Panc1 (cell line): ENCODE measurements around the gene ZNF569. TPM values are rescaled to one million over a fixed set of nuclear protein-coding genes. Genes with fewer than 3 reads are reported as not detected.

Experiments used
- ATAC-seq: fragments of 200-7000 bp; cut with Tn5 transposase; 2 replicates; pipeline ENCODE4 v1.9.1; 2020; ENCODE audit warnings: mild to moderate bottlenecking, moderate library complexity
- BruUV-seq: library from RNA; stranded (reverse); fragments of 400-500 nt; replicated peaks from 2 replicates; lab custom pipeline; 2021; lab: Mats Ljungman, UMichigan
- CTCF ChIA-PET: fragments of 300-600 bp; sonication (Branson Sonifier 250); formaldehyde crosslinking; loops from one replicate; lab custom pipeline; 2022; ENCODE audit warnings: antibody characterized with exemption; lab: Charles Lee
- POLR2A ChIA-PET: fragments of 300-600 bp; sonication (Branson Sonifier 250); formaldehyde crosslinking; loops from one replicate; lab custom pipeline; 2022; ENCODE audit warnings: antibody characterized with exemption; lab: Charles Lee
- DNase-seq: peaks from one replicate; pipeline ENCODE4 v3.0.0-alpha.2; 2010; ENCODE audit warnings: low read depth, low spot score
- H3K27ac ChIP-seq: 2 replicates; pipeline ENCODE4 v1.5.1; 2011; ENCODE audit warnings: mild to moderate bottlenecking, low read length, inconsistent platforms
- H3K27me3 ChIP-seq: fragments of 200-500 bp; sonication (Bioruptor generic); 2 replicates; pipeline ENCODE4 v1.6.0; 2014; ENCODE audit warnings: low read length, inconsistent platforms; ENCODE audit not compliant: control insufficient read depth, insufficient read depth
- H3K36me3 ChIP-seq: fragments of 200-500 bp; sonication (Bioruptor generic); 2 replicates; pipeline ENCODE4 v1.5.1; 2014; ENCODE audit warnings: inconsistent platforms, mild to moderate bottlenecking, low read length, moderate library complexity; ENCODE audit not compliant: control insufficient read depth, insufficient read depth
- H3K4me1 ChIP-seq: 2 replicates; pipeline ENCODE4 v1.5.1; 2011; ENCODE audit warnings: inconsistent platforms, mild to moderate bottlenecking, low read length, moderate library complexity; ENCODE audit not compliant: control insufficient read depth, insufficient read depth
- H3K4me3 ChIP-seq, 2 experiments: 2 replicates each; pipeline ENCODE4 v1.5.1; 2011 to 2012; ENCODE audit warnings: low read depth in 2 of 2, low read length in 2 of 2, mild to moderate bottlenecking in 2 of 2, inconsistent platforms in 1 of 2, moderate library complexity in 1 of 2
- H3K9me3 ChIP-seq: fragments of 200-500 bp; sonication (Bioruptor generic); 2 replicates; pipeline ENCODE4 v1.5.1; 2014; ENCODE audit warnings: low read depth, mild to moderate bottlenecking, inconsistent platforms, low read length, moderate library complexity; ENCODE audit not compliant: control insufficient read depth, insufficient read depth
- CTCF ChIP-seq: fragments of 450-650 bp; IDR thresholded peaks from 2 replicates; pipeline ENCODE4 v1.5.1; 2017; ENCODE audit warnings: mild to moderate bottlenecking
- POLR2AphosphoS5 ChIP-seq: IDR thresholded peaks from 2 replicates; pipeline ENCODE4 v1.6.1; 2012; ENCODE audit warnings: mild to moderate bottlenecking, low read depth, low read length, moderate library complexity
- REST ChIP-seq, 2 experiments: IDR thresholded peaks; 2 replicates each; pipeline ENCODE4 v1.6.1; 2011 to 2012; ENCODE audit warnings: low read depth in 2 of 2, control low read depth in 1 of 2, low read length in 1 of 2, mild to moderate bottlenecking in 1 of 2, moderate library complexity in 1 of 2; ENCODE audit not compliant: insufficient read depth in 1 of 2
- SIN3A ChIP-seq: IDR thresholded peaks from 2 replicates; pipeline ENCODE4 v1.6.1; 2012; ENCODE audit warnings: low read depth, mild to moderate bottlenecking, low read length, moderate library complexity, borderline replicate concordance; ENCODE audit not compliant: insufficient read depth
- TCF7L2 ChIP-seq: IDR thresholded peaks from 2 replicates; pipeline ENCODE4 v1.6.1; 2011; ENCODE audit warnings: mild to moderate bottlenecking, low read depth, low read length, inconsistent platforms
- in situ Hi-C: cut with HindIII; loops from 2 replicates; pipeline ENCODE4 v1.10.0; 2016; ENCODE audit warnings: low sequenced_read_pairs, low pct_unique_long_range_greater_than_20kb
- intact Hi-C: fragments of 100-400 bp; cut with micrococcal nuclease; formaldehyde crosslinking; loops from one replicate; pipeline ENCODE4 v1.10.0; 2022; ENCODE audit not compliant: unreplicated experiment
- total RNA-seq: library from RNA; stranded (reverse); gene quantifications from one replicate; pipeline ENCODE4 v1.2.1, GENCODE V29; 2021; ENCODE audit not compliant: unreplicated experiment

Gene ZNF569
- total RNA-seq, 1 experiment from 2014 or later = 15.6 TPM

- Histone ChIP-seq H3K27me3 (no peaks in the 10 kb centered on the region), H3K27ac (peak within 1 kb of the TSS; percentile 100), H3K4me3 (peak within 1 kb of the TSS; percentile 88 to 95), H3K4me1 (peaks cover 13% of the 10 kb centered on the region), H3K36me3 (no peaks in the 10 kb centered on the region), H3K9me3 (no peaks in the 10 kb centered on the region; the same call in 1 of the 2 replicates)
- TF ChIP-seq CTCF = no peak
- TF ChIP-seq TCF7L2 = peak; percentile 98
- TF ChIP-seq SIN3A = peak; percentile 80; the same call in 1 of the 2 replicates
- peak; percentile 80 for TF ChIP-seq POLR2AphosphoS5
- TF ChIP-seq REST (IDR thresholded peaks at IDR 0.05; ENCODE audit: insufficient read depth in 1 of 2, low read depth in 2 of 2, low read length in 1 of 2) = peak in 1 of 2 experiments; percentile 74; a peak in 2 of 4 replicates
- in situ Hi-C loops (no loop called here), intact Hi-C loops (no loop called here)
- ATAC-seq (peak; percentile 95), DNase-seq (peak; percentile 82)
- CTCF ChIA-PET = no interaction called here
- TSS peak; percentile 92 for BruUV-seq
- POLR2A ChIA-PET = interaction anchor here (0.9 kb wide), 1 partner anchor 32 kb away, joined by 3 read pairs; no protein-coding TSS in a partner anchor
Measured at GRCh38 chr19:37506387-37507166, 39.3 kb upstream of the ZNF569 start, which contains the start of gene ZNF793. Gene ZNF793, plus strand, starts transcription at chr19:37506939. Its CDS starts 16,501 bp downstream, at chr19:37523440.

GRCh38 chr19:37505958-37506386 lies 38.7 kb upstream of the ZNF569 start:
- H3K27me3 ChIP-seq = no peaks in the 10 kb centered on the region
- ATAC-seq (peak; percentile 64), DNase-seq (peak; percentile 20)
- H3K36me3 ChIP-seq = no peaks in the 10 kb centered on the region
- ChIA-PET CTCF (no interaction called here), POLR2A (interaction anchor here (0.9 kb wide), 1 partner anchor 31 kb away, joined by 3 read pairs; no protein-coding TSS in a partner anchor)
- in situ Hi-C loops (no loop called here), intact Hi-C loops (no loop called here)
- peaks cover 13% of the 10 kb centered on the region for H3K4me1 ChIP-seq
- no TSS peak for BruUV-seq
- H3K4me3 ChIP-seq = peak overlapping the region; percentile 88 to 95
- no peaks in the 10 kb centered on the region; the same call in 1 of the 2 replicates for H3K9me3 ChIP-seq
- TF ChIP-seq SIN3A = no peak
- TF ChIP-seq TCF7L2 = no peak
- no peak for TF ChIP-seq POLR2AphosphoS5
- TF ChIP-seq REST (IDR thresholded peaks at IDR 0.05; ENCODE audit: insufficient read depth in 1 of 2, low read depth in 2 of 2, low read length in 1 of 2) = no peak
- no peak for TF ChIP-seq CTCF
- H3K27ac ChIP-seq = peak overlapping the region; percentile 100
